SK-N-SH treated with all-trans-retinoic acid at 6 μM for 48 hours (cell line): ENCODE measurements around the gene ZMYND8.
"Not testable (repeated sequence)": the region's sequence is repeated elsewhere in the genome, so short reads cannot be mapped to it uniquely, and the experiment has no call there.

Source experiments
- ATAC-seq: fragments of 200-7000 bp; cut with Tn5 transposase; 3 replicates; pipeline ENCODE4 v1.9.1; 2020; ENCODE audit warnings: mild to moderate bottlenecking, moderate library complexity
- ARNTL ChIP-seq: fragments of 450-650 bp; formaldehyde crosslinking; IDR thresholded peaks from 2 replicates; pipeline ENCODE4 v1.5.0; 2020; ENCODE audit warnings: low read depth, mild to moderate bottlenecking, moderate library complexity, borderline replicate concordance
- BACH2 ChIP-seq: fragments of 250-450 bp; sonication (Bioruptor Pico); IDR thresholded peaks from 2 replicates; pipeline ENCODE4 v1.9.0; 2021; ENCODE audit warnings: mild to moderate bottlenecking, borderline replicate concordance
- CSDC2 ChIP-seq: fragments of 250-450 bp; sonication (Bioruptor Pico); IDR thresholded peaks from 2 replicates; pipeline ENCODE4 v1.5.0; 2020; ENCODE audit warnings: mild to moderate bottlenecking, moderate library complexity
- CSRNP3 ChIP-seq: fragments of 250-450 bp; sonication (Bioruptor Pico); IDR thresholded peaks from 2 replicates; pipeline ENCODE4 v1.5.1; 2021; ENCODE audit warnings: mild to moderate bottlenecking, moderate library complexity
- ESRRG ChIP-seq: fragments of 250-450 bp; sonication (Bioruptor Pico); IDR thresholded peaks from 2 replicates; pipeline ENCODE4 v1.6.1; 2021; ENCODE audit warnings: mild to moderate bottlenecking
- ISL1 ChIP-seq: fragments of 250-450 bp; sonication (Bioruptor Pico); IDR thresholded peaks from 2 replicates; pipeline ENCODE4 v2.1.2; 2022; ENCODE audit warnings: mild to moderate bottlenecking, moderate library complexity
- OSR1 ChIP-seq: fragments of 250-450 bp; sonication (Bioruptor Pico); IDR thresholded peaks from 2 replicates; pipeline ENCODE4 v1.8.0; 2022; ENCODE audit warnings: moderate library complexity, mild to moderate bottlenecking, inconsistent platforms
- PPARA ChIP-seq: fragments of 250-450 bp; sonication (Bioruptor Pico); IDR thresholded peaks from 2 replicates; pipeline ENCODE4 v1.5.0; 2020; ENCODE audit warnings: mild to moderate bottlenecking, borderline replicate concordance
- RARB ChIP-seq: fragments of 250-450 bp; sonication (Bioruptor Pico); IDR thresholded peaks from 2 replicates; pipeline ENCODE4 v1.8.0; 2021; ENCODE audit warnings: mild to moderate bottlenecking, moderate library complexity
- SNAI2 ChIP-seq: fragments of 250-450 bp; sonication (Bioruptor Pico); IDR thresholded peaks from 2 replicates; pipeline ENCODE4 v1.5.0; 2020; ENCODE audit warnings: mild to moderate bottlenecking, moderate library complexity
- TCF4 ChIP-seq: fragments of 250-450 bp; sonication (Bioruptor Pico); IDR thresholded peaks from 2 replicates; pipeline ENCODE4 v1.8.0; 2021; ENCODE audit warnings: mild to moderate bottlenecking, moderate library complexity, borderline replicate concordance
- TOX ChIP-seq: fragments of 250-450 bp; sonication (Bioruptor Pico); IDR thresholded peaks from 2 replicates; pipeline ENCODE4 v1.8.0; 2021; ENCODE audit warnings: mild to moderate bottlenecking, moderate library complexity, borderline replicate concordance
- TSHZ2 ChIP-seq: fragments of 250-450 bp; sonication (Bioruptor Pico); IDR thresholded peaks from 2 replicates; pipeline ENCODE4 v1.5.0; 2020; ENCODE audit warnings: mild to moderate bottlenecking, moderate library complexity
- ZC3H10 ChIP-seq: fragments of 250-450 bp; sonication (Bioruptor Pico); IDR thresholded peaks from 2 replicates; pipeline ENCODE4 v1.5.1; 2021; ENCODE audit warnings: mild to moderate bottlenecking, moderate library complexity
- ZFP3 ChIP-seq: fragments of 250-450 bp; sonication (Bioruptor Pico); IDR thresholded peaks from 2 replicates; pipeline ENCODE4 v1.5.0; 2020; ENCODE audit warnings: mild to moderate bottlenecking, moderate library complexity
- ZNF565 ChIP-seq: fragments of 450-650 bp; formaldehyde crosslinking; conservative IDR thresholded peaks from 2 replicates; pipeline ENCODE4 v1.5.0; 2020; ENCODE audit warnings: low read depth, mild to moderate bottlenecking, moderate library complexity
- ZNF70 ChIP-seq: fragments of 450-650 bp; formaldehyde crosslinking; IDR thresholded peaks from 2 replicates; pipeline ENCODE4 v1.5.0; 2020; ENCODE audit warnings: mild to moderate bottlenecking, moderate library complexity
- ZNF8 ChIP-seq: fragments of 450-650 bp; formaldehyde crosslinking; IDR thresholded peaks from 2 replicates; pipeline ENCODE4 v1.5.0; 2020; ENCODE audit warnings: mild to moderate bottlenecking, moderate library complexity

Gene ZMYND8

GRCh38 chr20:47382746-47383415, 26.4 kb upstream of the ZMYND8 start:
- TF ChIP-seq RARB (CRISPR knock-in tag) (no peak), ZFP3 (CRISPR knock-in tag) (no peak), SNAI2 (CRISPR knock-in tag) (no peak), CSRNP3 (CRISPR knock-in tag) (no peak), BACH2 (CRISPR knock-in tag) (no peak), ISL1 (CRISPR knock-in tag) (no peak), OSR1 (no peak), ZNF8 (no peak), PPARA (CRISPR knock-in tag) (no peak), ZNF70 (CRISPR knock-in tag) (no peak), ESRRG (CRISPR knock-in tag) (no peak)
- no peak for ATAC-seq

GRCh38 chr20:47380481-47380880, 24.0 kb upstream of the ZMYND8 start:
- no peak for ATAC-seq
- no peak for TF ChIP-seq ZC3H10 (CRISPR knock-in tag)
- no peak for TF ChIP-seq ARNTL
- TF ChIP-seq RARB (CRISPR knock-in tag): no peak
- TF ChIP-seq TCF4 (CRISPR knock-in tag): no peak
- no peak for TF ChIP-seq SNAI2 (CRISPR knock-in tag)
- TF ChIP-seq BACH2 (CRISPR knock-in tag): no peak
- TF ChIP-seq ZNF565 (CRISPR knock-in tag): no peak
- TF ChIP-seq CSDC2 (CRISPR knock-in tag): no peak
- TF ChIP-seq ISL1 (CRISPR knock-in tag): no peak
- no peak for TF ChIP-seq ZFP3 (CRISPR knock-in tag)
- no peak for TF ChIP-seq TOX (CRISPR knock-in tag)
- no peak for TF ChIP-seq CSRNP3 (CRISPR knock-in tag)
- TF ChIP-seq ESRRG (CRISPR knock-in tag): no peak

GRCh38 chr20:47379433-47380150, 23.1 kb upstream of the ZMYND8 start:
- ATAC-seq: peak; percentile 77
- TF ChIP-seq ISL1 (CRISPR knock-in tag) (no peak), TOX (CRISPR knock-in tag) (peak; percentile 91; the same call in 1 of the 2 replicates), ZC3H10 (CRISPR knock-in tag) (peak; percentile 75; the same call in 1 of the 2 replicates), OSR1 (no peak), RARB (CRISPR knock-in tag) (no peak), CSDC2 (CRISPR knock-in tag) (no peak), ZNF8 (no peak)

- TF ChIP-seq ISL1 (CRISPR knock-in tag) (no peak), ARNTL (no peak), TSHZ2 (no peak), ZNF8 (no peak)
- ATAC-seq: no peak
Observed at GRCh38 chr20:47377122-47377722, 20.7 kb upstream of the ZMYND8 start.

- ATAC-seq: not testable (repeated sequence)
Observed at GRCh38 chr20:47376096-47376643, 19.7 kb upstream of the ZMYND8 start.

- ATAC-seq: not testable (repeated sequence)
Observed at GRCh38 chr20:47374121-47374520, 17.6 kb upstream of the ZMYND8 start.
